Choroid plexus epithelial cell (primary cell): ENCODE measurements around the gene PTPRU.

Source experiments
- DNase-seq: peaks from one replicate; pipeline ENCODE4 v3.0.0-alpha.2; 2010; ENCODE audit warnings: low read depth
- H3K4me3 ChIP-seq: 2 replicates; pipeline ENCODE4 v1.5.1; 2011; ENCODE audit warnings: low read depth, mild to moderate bottlenecking, control low read depth, low read length, moderate library complexity
- CTCF ChIP-seq: conservative IDR thresholded peaks from 2 replicates; pipeline ENCODE4 v1.5.1; 2011; ENCODE audit warnings: low read depth, mild to moderate bottlenecking, control low read depth, inconsistent platforms, low read length, moderate library complexity

PTPRU gene

GRCh38 chr1:29322147-29322694, 85.9 kb downstream of the PTPRU start:
- no peak overlapping the region for H3K4me3 ChIP-seq
- DNase-seq, result no peak
- no peak for TF ChIP-seq CTCF

- no peak overlapping the region for H3K4me3 ChIP-seq
- DNase-seq, result no peak
- no peak for TF ChIP-seq CTCF
These were observed 86.7 kb downstream of the PTPRU start for GRCh38 chr1:29322861-29323585.

- DNase-seq, result no peak
- no peak overlapping the region for H3K4me3 ChIP-seq
- no peak for TF ChIP-seq CTCF
These were observed 87.3 kb downstream of the PTPRU start for GRCh38 chr1:29323636-29324035.

GRCh38 chr1:29324202-29324601, 87.9 kb downstream of the PTPRU start:
- no peak for TF ChIP-seq CTCF
- H3K4me3 ChIP-seq, result no peak overlapping the region
- no peak for DNase-seq

GRCh38 chr1:29324771-29325351, 88.5 kb downstream of the PTPRU start:
- TF ChIP-seq CTCF, result no peak
- no peak for DNase-seq
- no peak overlapping the region for H3K4me3 ChIP-seq

GRCh38 chr1:29325675-29326074, 89.4 kb downstream of the PTPRU start:
- TF ChIP-seq CTCF, result no peak
- H3K4me3 ChIP-seq, result no peak overlapping the region
- DNase-seq, result no peak

GRCh38 chr1:29326123-29326522, 89.8 kb downstream of the PTPRU start:
- DNase-seq, result no peak
- no peak for TF ChIP-seq CTCF
- no peak overlapping the region for H3K4me3 ChIP-seq
